NCI-H2081 (cell line): ENCODE measurements around the gene SLC51A.
A peak's percentile ranks its signal among the peaks of the same experiment; 100 is the strongest.
"Not testable (repeated sequence)": the region's sequence is repeated elsewhere in the genome, so short reads cannot be mapped to it uniquely, and the experiment has no call there.

Experiments used
- DNase-seq, 2 experiments: peaks; one replicate each; lab custom pipeline; 2025; lab: John Stamatoyannopoulos, UW

SLC51A gene

GRCh38 chr3:196193133-196193735, 23.1 kb upstream of the SLC51A start:
- no peak for DNase-seq

GRCh38 chr3:196193736-196194541, 22.4 kb upstream of the SLC51A start:
- DNase-seq, result no peak

GRCh38 chr3:196194542-196194915, 21.8 kb upstream of the SLC51A start:
- no peak for DNase-seq

GRCh38 chr3:196195664-196196265, 20.6 kb upstream of the SLC51A start:
- no peak for DNase-seq

- DNase-seq, result no peak
Observed at GRCh38 chr3:196197524-196197923, 18.8 kb upstream of the SLC51A start.

GRCh38 chr3:196198081-196198675, 18.2 kb upstream of the SLC51A start:
- DNase-seq, result no peak

- DNase-seq, result no peak
Observed at GRCh38 chr3:196198771-196199753, 17.3 kb upstream of the SLC51A start.

- DNase-seq, result no peak
Observed at GRCh38 chr3:196202516-196202970, 13.8 kb upstream of the SLC51A start.

GRCh38 chr3:196203846-196204245, 12.5 kb upstream of the SLC51A start:
- DNase-seq, result no peak

GRCh38 chr3:196205442-196206205, 10.7 kb upstream of the SLC51A start:
- not testable (repeated sequence) for DNase-seq

GRCh38 chr3:196207159-196207832, 9.0 kb upstream of the SLC51A start:
- no peak for DNase-seq

- peak in 1 of 2 experiments; percentile 34 for DNase-seq
Observed at GRCh38 chr3:196207833-196208607, 8.3 kb upstream of the SLC51A start.

GRCh38 chr3:196208942-196209695, 7.2 kb upstream of the SLC51A start:
- DNase-seq, result no peak

GRCh38 chr3:196209944-196210672, 6.2 kb upstream of the SLC51A start:
- DNase-seq, result not testable (repeated sequence)

GRCh38 chr3:196210673-196211556, 5.4 kb upstream of the SLC51A start, which contains the start of gene ZDHHC19:
Gene ZDHHC19 (minus strand): TSS chr3:196211400. CDS start chr3:196211315, 85 bp downstream.
- no peak for DNase-seq

- DNase-seq, result no peak
Observed at GRCh38 chr3:196214783-196215441, 1.4 kb upstream of the SLC51A start.
